Ramos (cell line): ENCODE results near the gene PLXNA1.

Source experiments
- in situ Hi-C: fragments of 300-500 bp; cut with MboI; formaldehyde crosslinking; loops from one replicate; pipeline ENCODE4 v1.14.3; 2022; ENCODE audit warnings: low sequenced_read_pairs; ENCODE audit not compliant: unreplicated experiment

The PLXNA1 gene

GRCh38 chr3:126982471-126983175 is at the start of gene PLXNA1:
Gene PLXNA1 (plus strand): TSS chr3:126983115. CDS start chr3:126988594, 5,479 bp downstream.
- in situ Hi-C loops: no loop called here

GRCh38 chr3:126934031-126934531 is 48.8 kb upstream of the PLXNA1 start:
- in situ Hi-C loops: no loop called here

DNA sequence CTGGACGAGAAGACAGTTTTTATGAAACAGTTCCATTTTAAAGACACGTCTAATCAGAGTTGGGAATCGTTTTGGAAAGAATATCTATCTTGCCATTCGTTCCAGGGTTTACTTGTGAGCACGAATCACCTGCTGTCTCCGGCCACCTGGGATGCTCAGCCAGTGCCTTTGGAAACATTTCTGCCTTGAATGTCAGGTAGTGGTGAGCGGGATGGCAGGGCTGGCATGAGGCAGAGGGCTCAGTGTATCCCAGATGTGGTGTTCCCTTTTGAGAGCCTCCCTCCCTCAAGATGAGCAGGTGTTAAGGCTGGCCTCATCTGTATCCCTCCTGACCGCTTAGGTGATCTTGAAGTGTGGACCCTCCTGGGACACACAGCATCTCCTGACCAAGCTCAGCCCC is 47.9 kb upstream of the PLXNA1 start:
- in situ Hi-C loops: no loop called here

GRCh38 chr3:126935756-126936509 is 47.0 kb upstream of the PLXNA1 start:
- in situ Hi-C loops: no loop called here

DNA sequence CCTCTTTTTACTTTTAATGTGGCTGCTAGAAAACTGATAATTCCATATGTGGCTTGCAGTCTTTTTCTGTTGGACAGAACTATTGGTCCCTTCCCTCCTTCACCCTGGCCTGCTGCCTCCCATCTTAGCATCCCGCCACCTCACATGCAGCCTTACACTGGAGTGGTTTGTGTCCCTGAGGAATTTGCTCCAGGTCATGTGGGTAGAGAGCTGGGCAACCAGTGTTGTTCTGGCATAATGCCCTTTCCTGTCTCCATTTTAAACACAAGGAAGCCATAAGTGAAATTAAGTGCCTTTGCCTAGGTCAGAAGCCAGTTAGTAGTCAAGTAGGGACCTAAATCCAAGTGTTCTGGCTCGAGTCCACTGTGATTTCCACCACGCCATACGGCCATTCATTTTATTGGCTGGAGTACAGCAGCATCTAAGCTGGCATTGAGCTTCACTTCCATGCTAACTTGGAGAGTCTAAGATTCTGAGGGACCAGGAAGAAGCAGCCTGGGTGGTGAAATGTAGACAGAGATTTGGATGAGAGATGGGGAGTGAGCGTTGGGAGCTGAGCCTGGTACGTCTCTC is 46.0 kb upstream of the PLXNA1 start:
- in situ Hi-C loops: no loop called here

DNA sequence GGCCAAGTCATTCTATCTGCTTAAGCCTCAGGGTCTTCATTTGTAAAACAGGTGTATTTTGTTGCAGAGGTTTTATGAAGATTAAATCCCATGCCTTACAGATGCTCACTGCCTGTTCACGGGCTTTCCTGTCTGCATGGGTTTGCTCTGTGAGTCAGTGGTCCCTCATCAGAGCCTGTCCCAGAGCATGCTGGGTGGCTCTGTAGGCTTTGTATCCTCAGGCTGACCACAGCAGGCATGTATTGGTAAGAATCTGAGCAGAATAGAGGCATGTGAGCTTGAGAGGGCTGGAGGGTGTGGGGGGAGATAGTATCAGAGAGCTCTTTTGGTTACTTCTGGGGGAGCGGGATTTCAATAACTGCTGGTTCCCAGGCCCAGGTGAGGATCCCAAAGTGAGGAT is 45.4 kb upstream of the PLXNA1 start:
- in situ Hi-C loops: no loop called here

DNA sequence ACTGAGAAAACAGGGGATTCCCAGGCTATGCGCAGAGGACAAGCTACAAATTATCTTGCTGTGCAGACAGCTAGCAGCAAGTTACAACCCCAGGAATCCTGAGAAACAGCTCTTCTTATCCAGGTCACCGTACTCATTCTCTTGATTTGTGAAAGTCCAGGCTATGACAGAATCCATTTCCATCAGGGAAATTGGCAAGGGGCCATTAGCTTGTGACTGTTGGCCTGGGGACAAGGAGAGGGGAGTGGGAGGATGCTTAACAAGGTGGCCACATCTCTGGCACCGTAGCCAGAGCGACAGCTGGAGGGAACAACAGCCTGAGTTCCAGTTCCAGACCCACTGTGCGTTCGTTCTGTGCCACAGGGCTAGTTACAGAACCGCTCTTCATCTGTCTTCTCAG is 44.9 kb upstream of the PLXNA1 start:
- in situ Hi-C loops: no loop called here

GRCh38 chr3:126938520-126939337 is 44.2 kb upstream of the PLXNA1 start:
- in situ Hi-C loops: no loop called here

GRCh38 chr3:126939338-126939718 is 43.6 kb upstream of the PLXNA1 start:
- in situ Hi-C loops: no loop called here

DNA sequence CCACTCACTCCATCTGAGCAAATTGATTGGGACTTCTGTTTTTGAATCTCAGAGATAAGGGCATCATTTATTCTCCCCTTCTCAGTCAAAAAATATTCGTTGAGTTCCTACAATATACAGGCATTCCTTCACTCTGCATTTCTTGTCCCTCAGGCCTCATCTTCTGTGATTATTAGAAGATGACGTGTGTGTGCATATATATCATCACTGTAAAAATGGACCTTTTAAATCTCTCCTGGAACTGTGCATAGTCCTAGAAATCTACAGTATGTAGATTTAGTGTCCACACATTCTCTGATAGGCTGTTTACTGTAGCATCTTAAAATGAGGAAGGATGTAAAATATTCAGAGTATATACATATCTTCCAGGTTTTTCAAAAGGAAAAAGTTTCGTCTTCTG is 43.2 kb upstream of the PLXNA1 start:
- in situ Hi-C loops: no loop called here

DNA sequence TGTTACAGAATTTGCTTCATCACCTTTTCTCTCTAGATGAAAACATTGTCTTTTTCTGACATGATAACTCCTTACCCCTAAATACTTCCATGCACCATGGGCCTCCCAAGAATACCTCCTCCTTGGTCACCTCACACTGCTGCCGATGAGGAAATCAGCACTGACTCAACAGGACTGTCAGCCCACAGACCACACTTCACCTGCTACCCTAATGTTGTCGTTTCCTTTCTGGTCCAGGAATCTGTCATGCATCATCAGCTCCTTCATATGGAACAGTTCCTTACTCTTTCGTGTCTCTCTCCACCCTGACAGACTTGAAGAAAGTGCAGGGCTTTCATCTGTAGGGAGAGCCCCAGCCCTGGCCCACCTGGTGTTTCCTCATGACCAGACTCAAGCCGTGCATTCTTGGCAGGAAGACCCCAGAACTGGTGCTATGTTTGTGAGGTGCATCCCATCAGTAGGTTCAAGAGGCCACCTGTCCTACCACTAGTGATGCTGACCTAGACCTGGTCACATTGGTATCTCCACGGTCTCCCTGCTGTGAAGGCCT is 41.1 kb upstream of the PLXNA1 start:
- in situ Hi-C loops: no loop called here

GRCh38 chr3:126944089-126944965 is 38.6 kb upstream of the PLXNA1 start:
- in situ Hi-C loops: no loop called here

- in situ Hi-C loops: no loop called here
Measured at GRCh38 chr3:126945171-126945721, 37.7 kb upstream of the PLXNA1 start.

GRCh38 chr3:126945891-126946290 is 37.0 kb upstream of the PLXNA1 start:
- in situ Hi-C loops: no loop called here

DNA sequence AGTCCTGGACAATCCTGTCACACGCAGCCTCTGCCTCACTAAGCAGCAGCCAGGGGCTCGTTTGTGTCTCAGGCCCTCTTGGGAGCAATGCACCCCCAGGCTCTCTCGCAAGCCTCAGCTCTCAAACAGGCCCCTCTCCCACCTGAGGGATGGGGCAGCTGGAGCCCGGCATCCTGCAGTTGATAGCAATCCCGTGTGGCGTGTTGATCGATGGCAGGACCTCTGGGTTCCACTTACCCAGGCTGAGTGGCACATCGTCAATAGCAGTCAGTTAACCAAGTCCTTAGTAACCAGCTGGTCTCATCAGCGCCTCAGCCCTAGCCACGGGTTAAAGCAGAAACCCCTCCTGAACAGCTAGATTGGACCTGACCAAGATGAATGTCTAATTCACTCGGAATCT is 36.5 kb upstream of the PLXNA1 start:
- in situ Hi-C loops: no loop called here

GRCh38 chr3:126947429-126947828 is 35.5 kb upstream of the PLXNA1 start:
- in situ Hi-C loops: no loop called here

GRCh38 chr3:126948980-126949535 is 33.9 kb upstream of the PLXNA1 start:
- in situ Hi-C loops: no loop called here

- in situ Hi-C loops: no loop called here
Measured at GRCh38 chr3:126951561-126951960, 31.4 kb upstream of the PLXNA1 start.
